HG03103 (cell line): ENCODE measurements around the gene OBI1.

Source experiments
- ATAC-seq: cut with Tn5 transposase; IDR thresholded peaks from one replicate; pipeline ENCODE4 v1.9.1; 2021; ENCODE audit warnings: low read depth; ENCODE audit not compliant: unreplicated experiment

The OBI1 gene

GRCh38 chr13:78593129-78593528 is 65.8 kb downstream of the OBI1 start:
- ATAC-seq, result no peak

- no peak for ATAC-seq
Measured at GRCh38 chr13:78592584-78592983, 66.4 kb downstream of the OBI1 start.

GRCh38 chr13:78589206-78589605 is 69.7 kb downstream of the OBI1 start:
- no peak for ATAC-seq

GRCh38 chr13:78587395-78587794 is 71.6 kb downstream of the OBI1 start:
- no peak for ATAC-seq

- peak; percentile 68 for ATAC-seq
Measured at GRCh38 chr13:78586706-78587105, 72.2 kb downstream of the OBI1 start.

GRCh38 chr13:78576261-78576660 is 82.7 kb downstream of the OBI1 start:
- ATAC-seq, result no peak

GRCh38 chr13:78572459-78572858 is 86.5 kb downstream of the OBI1 start:
- no peak for ATAC-seq

GRCh38 chr13:78569029-78569428 is 89.9 kb downstream of the OBI1 start:
- no peak for ATAC-seq

GRCh38 chr13:78566631-78567030 is 92.3 kb downstream of the OBI1 start:
- ATAC-seq, result no peak
